ENCODE measurements around the gene CPLX4.

DNA sequence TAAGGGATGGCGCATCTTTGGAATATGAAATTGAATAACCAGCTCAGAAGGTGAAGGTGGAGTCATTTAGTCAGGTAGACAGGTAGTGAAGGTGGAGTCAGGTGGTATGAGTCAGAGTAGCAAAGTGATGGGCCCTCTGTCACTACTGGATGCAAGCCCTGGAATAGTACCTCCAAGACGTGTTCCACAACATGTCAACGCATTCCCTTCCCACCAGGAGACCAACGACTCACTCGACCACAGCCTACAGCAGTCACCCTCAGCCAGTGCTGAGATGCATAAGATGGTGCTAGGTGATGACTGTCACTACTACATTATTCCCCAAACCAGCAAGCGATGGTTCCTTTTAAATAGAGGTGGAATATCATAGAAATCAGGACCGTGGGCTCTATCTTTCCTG lies 6.8 kb downstream of the CPLX4 start:
- TF ChIP-seq EZH2 (IDR thresholded peaks at IDR 0.05; ENCODE audit: borderline replicate concordance, insufficient read depth, low read depth, low read length, poor library complexity, severe bottlenecking): no peak
- no peak for TF ChIP-seq CTCF (IDR thresholded peaks at IDR 0.05)

All from B cell (primary cell).